Activated CD4-positive, alpha-beta T cell treated with anti-CD3 and anti-CD28 coated beads for 1 hour (primary cell): ENCODE results near the gene PCDHGA7.
A peak's percentile ranks its signal among the peaks of the same experiment; 100 is the strongest.
"Not testable (repeated sequence)": the region's sequence is repeated elsewhere in the genome, so short reads cannot be mapped to it uniquely, and the experiment has no call there.

ENCODE experiments used
- DNase-seq: peaks from one replicate; pipeline ENCODE4 v3.0.0-alpha.2; 2020

PCDHGA7 gene

DNA sequence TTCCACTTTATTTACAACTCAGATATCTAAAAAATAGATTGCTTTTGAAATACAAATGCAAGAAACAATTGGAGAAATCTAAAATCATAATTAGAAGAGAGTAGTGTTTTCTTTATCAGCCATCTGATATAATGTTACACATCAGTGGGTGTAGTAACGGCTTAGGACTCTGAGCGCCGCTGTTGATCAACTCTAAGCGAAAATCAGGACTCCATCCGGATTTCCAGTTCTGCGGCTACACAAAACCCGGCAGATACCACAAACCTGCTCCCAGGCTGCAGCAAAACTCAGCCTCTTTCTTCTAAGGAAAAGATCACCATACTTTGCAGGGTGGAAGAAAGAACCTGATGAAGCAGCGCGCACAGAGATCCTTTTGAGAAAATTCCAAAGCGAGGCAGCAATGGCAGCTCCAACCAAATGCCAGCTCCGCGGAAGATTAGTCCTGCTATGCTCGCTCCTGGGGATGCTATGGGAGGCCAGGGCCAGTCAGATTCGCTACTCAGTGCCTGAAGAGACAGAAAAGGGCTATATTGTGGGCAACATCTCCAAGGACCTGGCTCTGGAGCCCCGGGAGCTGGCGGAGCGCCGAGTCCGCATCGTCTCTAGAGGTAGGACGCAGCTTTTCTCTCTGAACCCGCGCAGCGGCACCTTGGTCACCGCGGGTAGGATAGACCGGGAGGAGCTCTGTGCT is 20.2 kb downstream of the PCDHGA7 start, which contains the start of gene PCDHGA9:
PCDHGA9 (plus strand) TSS at position 226 of the 691 bp plus-strand sequence; CDS start at position 401, 175 bp downstream.
- no peak for DNase-seq

DNA sequence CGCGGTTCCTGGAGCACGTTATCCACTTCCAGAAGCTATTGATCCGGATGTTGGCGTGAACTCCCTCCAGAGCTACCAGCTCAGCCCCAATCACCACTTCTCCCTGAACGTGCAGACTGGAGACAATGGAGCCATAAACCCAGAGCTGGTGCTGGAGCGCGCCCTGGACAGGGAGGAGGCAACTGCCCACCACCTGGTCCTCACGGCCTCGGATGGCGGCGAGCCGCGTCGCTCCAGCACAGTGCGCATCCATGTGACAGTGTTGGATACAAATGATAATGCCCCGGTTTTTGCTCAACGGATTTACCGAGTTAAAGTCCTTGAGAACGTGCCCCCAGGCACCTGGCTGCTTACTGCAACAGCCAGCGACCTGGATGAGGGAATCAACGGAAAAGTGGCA is 20.8 kb downstream of the PCDHGA7 start:
- DNase-seq, result no peak

DNA sequence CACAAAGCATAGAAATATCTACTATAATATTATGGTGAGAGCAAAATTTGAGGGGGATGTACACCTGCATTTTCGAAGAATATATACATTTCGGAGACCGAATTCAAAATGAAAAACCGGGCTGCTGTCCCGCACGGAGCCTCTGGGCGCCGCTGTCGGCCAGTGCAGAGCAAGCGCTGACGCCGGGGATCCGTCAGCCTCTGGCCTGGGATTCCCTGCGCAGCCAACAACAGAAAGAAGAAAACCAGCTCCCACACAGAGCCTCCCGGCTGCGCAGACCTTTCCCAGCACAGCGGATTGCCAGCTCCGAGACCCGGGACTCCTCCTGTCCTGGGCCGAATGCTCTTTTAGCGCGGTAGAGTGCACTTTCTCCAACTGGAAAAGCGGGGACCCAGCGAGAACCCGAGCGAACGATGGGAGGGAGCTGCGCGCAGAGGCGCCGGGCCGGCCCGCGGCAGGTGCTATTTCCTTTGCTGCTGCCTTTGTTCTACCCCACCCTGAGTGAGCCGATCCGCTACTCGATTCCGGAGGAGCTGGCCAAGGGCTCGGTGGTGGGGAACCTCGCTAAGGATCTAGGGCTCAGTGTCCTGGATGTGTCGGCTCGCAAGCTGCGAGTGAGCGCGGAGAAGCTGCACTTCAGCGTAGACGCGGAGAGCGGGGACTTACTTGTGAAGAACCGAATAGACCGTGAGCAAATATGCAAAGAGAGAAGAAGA is 25.4 kb downstream of the PCDHGA7 start, which contains the start of gene PCDHGB6:
PCDHGB6 (plus strand) TSS at position 232 of the 716 bp plus-strand sequence; CDS start at position 414, 182 bp downstream.
- DNase-seq, result not testable (repeated sequence)

DNA sequence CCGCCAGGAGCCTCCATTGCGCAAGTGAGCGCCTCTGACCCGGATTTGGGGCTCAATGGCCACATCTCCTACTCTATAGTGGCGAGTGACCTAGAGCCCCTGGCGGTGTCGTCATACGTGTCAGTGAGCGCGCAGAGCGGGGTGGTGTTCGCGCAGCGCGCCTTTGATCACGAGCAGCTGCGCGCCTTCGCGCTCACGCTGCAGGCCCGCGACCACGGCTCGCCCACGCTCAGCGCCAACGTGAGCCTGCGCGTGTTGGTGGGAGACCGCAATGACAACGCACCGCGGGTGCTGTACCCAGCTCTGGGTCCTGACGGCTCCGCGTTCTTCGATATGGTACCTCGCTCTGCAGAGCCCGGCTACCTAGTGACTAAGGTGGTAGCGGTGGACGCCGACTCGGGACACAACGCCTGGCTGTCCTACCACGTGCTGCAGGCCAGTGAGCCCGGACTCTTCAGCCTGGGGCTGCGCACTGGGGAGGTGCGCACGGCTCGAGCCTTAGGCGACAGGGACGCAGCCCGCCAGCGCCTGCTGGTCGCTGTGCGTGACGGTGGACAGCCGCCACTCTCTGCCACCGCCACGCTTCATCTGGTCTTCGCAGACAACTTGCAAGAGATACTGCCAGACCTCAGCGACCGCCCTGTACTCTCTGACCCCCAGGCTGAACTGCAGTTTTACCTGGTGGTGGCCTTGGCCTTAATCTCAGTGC is 27.2 kb downstream of the PCDHGA7 start:
- DNase-seq, result no peak

DNA sequence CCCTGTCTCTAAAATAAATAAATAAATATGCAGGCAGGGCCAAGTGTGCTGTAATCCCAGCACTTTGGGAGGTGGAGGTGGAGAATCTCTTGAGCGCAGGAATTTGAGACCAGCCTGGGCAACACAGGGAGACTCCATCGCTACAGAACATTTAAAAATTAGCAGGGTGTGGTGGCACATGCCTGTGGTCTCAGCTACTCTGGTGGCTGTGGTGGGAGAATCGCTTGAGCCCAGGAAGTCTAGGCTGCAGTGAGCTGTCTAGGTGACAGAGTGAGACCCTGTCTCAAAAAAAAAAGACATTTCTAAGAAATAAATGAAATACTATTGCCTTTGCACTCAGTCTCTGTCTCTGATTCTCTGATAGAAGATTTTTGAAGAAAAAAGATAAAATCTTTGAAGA is 29.0 kb downstream of the PCDHGA7 start:
- no peak for DNase-seq

DNA sequence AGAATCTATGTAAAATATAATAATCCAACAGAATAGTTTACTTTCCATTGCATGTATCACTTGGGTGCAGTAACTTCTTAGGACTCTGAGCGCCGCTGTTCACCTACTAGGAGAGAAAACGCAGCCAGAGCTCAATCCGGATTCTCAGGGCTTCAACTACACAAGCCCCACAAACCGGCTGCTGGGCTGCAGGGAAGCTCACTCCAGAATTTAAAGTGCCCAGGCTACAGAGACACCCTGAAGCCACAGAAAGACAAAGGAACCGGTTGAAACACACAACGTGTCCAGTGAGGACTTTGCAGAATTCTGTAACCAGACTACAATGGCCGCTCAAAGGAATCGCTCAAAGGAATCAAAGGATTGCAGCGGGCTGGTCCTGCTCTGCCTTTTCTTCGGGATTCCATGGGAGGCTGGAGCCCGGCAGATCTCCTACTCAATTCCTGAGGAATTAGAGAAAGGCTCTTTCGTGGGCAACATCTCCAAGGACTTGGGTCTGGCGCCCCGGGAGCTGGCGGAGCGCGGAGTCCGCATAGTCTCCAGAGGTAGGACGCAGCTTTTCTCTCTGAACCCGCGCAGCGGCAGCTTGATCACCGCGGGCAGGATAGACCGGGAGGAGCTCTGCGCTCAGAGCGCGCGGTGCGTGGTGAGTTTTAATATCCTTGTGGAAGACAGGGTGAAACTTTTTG is 30.5 kb downstream of the PCDHGA7 start, which contains the start of gene PCDHGA10:
PCDHGA10 (plus strand) TSS at position 134 of the 686 bp plus-strand sequence; CDS start at position 323, 189 bp downstream.
- peak; percentile 38 for DNase-seq

DNA sequence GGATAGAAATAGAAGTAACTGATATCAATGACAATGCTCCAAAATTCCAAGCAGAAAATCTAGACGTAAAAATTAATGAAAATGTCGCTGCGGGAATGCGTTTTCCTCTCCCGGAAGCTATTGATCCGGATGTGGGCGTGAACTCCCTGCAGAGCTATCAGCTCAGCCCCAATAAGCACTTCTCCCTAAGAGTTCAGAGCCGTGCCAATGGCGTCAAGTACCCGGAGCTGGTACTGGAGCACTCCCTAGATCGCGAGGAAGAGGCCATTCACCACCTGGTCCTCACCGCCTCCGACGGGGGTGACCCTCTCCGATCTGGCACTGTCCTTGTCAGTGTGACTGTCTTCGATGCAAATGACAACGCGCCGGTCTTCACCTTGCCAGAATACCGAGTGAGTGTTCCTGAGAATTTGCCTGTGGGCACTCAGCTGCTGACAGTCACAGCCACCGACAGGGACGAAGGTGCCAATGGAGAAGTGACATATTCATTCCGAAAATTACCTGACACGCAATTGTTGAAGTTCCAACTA is 31.1 kb downstream of the PCDHGA7 start:
- no peak for DNase-seq

DNA sequence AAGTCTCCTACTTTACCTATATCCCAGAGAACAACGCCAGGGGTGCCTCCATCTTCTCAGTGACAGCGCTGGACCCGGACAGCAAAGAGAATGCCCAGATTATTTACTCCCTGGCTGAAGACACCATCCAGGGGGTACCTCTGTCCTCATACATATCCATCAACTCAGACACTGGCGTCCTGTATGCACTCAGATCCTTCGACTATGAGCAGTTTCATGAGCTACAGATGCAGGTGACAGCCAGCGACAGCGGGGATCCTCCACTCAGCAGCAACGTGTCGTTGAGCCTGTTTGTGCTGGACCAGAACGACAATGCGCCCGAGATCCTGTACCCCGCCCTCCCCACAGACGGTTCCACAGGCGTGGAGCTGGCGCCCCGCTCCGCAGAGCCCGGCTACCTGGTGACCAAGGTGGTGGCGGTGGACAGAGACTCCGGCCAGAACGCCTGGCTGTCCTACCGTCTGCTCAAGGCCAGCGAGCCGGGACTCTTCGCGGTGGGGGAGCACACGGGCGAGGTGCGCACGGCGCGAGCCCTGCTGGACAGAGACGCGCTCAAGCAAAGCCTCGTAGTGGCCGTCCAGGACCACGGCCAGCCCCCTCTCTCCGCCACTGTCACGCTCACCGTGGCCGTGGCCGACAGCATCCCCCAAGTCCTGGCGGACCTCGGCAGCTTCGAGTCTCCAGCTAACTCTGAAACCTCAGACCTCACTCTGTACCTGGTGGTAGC is 32.2 kb downstream of the PCDHGA7 start:
- DNase-seq, result not testable (repeated sequence)

DNA sequence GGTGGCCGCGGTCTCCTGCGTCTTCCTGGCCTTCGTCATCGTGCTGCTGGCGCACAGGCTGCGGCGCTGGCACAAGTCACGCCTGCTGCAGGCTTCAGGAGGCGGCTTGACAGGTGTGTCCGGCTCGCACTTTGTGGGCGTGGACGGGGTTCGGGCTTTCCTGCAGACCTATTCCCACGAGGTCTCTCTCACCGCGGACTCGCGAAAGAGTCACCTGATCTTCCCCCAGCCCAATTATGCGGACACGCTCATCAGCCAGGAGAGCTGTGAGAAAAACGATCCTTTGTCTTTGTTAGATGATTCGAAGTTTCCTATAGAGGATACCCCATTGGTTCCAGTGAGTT is 32.7 kb downstream of the PCDHGA7 start:
- DNase-seq, result not testable (repeated sequence)

DNA sequence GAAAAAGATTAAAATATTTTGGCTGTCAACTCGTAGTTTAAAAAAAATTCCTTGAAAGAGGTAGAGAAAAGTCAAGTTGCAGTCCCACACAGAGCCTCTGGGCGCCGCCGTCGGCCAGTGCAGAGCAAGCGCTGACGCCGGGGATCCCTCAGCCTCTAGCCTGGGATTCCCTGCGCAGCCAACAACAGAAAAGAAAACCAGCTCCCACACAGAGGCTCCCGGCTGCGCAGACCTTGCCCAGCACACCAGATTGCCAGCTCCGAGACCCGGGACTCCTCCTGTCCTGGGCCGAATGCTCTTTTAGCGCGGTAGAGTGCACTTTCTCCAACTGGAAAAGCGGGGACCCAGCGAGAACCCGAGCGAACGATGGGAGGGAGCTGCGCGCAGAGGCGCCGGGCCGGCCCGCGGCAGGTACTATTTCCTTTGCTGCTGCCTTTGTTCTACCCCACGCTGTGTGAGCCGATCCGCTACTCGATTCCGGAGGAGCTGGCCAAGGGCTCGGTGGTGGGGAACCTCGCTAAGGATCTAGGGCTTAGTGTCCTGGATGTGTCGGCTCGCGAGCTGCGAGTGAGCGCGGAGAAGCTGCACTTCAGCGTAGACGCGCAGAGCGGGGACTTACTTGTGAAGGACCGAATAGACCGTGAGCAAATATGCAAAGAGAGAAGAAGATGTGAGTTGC is 35.1 kb downstream of the PCDHGA7 start, which contains the start of gene PCDHGB7:
PCDHGB7 (plus strand) TSS at position 184 of the 679 bp plus-strand sequence; CDS start at position 367, 183 bp downstream.
- DNase-seq, result not testable (repeated sequence)

DNA sequence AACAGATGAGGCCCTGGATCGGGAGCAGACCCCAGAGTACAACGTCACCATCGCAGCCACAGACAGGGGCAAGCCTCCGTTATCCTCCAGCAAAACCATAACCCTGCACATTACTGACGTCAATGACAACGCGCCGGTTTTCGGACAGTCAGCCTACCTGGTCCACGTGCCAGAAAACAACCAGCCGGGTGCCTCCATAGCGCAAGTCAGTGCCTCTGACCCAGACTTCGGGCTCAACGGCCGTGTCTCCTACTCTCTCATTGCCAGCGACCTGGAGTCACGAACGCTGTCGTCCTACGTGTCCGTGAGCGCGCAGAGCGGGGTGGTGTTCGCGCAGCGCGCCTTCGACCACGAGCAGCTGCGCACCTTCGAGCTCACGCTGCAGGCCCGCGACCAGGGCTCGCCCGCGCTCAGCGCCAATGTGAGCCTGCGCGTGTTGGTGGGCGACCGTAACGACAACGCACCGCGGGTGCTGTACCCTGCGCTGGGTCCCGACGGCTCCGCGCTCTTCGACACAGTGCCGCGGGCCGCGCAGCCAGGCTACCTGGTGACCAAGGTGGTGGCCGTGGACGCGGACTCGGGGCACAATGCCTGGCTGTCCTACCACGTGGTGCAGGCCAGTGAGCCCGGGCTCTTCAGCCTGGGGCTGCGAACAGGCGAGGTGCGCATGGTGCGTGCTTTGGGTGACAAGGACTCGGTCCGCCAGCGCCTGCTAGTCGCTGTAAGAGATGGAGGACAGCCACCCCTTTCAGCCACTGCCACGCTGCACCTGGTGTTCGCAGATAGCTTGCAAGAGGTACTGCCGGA is 36.7 kb downstream of the PCDHGA7 start:
- DNase-seq, result no peak

DNA sequence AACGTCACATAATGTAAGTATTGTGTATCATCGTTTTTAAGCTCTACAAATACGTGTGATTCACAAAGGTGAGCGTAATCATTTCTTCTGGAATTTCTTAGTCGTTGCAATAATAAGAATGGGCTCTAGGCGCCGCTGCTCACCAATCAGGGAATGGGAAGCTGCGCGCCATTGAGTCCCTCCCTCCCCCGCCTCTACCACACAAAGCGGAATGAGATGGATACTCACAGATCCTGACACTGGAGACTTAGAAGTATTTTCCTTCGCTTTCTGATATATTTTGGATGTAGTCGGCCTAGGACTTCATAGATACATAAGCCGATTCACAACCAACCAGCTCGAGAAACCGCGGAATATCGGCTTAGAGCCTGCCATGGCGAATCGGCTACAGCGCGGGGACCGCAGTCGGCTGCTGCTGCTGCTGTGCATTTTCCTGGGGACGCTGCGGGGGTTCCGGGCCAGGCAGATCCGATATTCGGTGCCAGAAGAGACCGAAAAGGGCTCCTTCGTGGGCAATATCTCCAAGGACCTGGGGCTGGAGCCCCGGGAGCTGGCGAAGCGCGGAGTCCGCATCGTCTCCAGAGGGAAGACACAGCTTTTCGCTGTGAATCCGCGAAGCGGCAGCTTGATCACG is 38.4 kb downstream of the PCDHGA7 start, which contains the start of gene PCDHGA11:
PCDHGA11 (plus strand) TSS at position 197 of the 634 bp plus-strand sequence; CDS start at position 374, 177 bp downstream.
- no peak for DNase-seq

DNA sequence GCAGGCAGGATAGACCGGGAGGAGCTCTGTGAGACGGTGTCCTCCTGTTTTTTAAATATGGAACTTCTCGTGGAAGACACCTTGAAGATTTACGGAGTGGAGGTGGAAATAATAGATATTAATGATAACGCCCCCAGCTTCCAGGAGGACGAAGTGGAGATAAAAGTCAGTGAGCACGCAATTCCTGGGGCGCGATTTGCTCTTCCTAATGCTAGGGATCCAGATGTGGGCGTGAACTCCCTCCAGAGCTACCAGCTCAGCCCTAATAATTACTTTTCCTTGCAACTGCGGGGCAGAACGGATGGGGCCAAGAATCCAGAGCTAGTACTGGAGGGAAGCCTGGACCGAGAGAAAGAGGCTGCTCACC is 38.9 kb downstream of the PCDHGA7 start:
- DNase-seq, result no peak

DNA sequence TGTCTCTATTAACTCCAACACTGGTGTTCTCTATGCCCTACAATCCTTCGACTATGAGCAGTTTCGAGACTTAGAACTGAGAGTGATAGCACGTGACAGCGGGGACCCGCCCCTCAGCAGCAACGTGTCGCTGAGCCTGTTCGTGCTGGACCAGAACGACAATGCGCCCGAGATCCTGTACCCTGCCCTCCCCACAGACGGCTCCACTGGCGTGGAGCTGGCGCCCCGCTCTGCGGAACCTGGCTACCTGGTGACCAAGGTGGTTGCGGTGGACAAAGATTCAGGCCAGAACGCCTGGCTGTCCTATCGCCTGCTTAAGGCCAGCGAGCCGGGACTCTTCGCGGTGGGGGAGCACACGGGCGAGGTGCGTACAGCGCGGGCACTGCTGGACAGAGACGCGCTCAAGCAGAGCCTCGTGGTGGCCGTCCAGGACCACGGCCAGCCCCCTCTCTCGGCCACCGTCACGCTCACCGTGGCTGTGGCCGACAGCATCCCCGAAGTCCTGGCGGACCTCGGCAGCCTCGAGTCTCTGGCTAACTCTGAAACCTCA is 40.3 kb downstream of the PCDHGA7 start:
- DNase-seq, result no peak

DNA sequence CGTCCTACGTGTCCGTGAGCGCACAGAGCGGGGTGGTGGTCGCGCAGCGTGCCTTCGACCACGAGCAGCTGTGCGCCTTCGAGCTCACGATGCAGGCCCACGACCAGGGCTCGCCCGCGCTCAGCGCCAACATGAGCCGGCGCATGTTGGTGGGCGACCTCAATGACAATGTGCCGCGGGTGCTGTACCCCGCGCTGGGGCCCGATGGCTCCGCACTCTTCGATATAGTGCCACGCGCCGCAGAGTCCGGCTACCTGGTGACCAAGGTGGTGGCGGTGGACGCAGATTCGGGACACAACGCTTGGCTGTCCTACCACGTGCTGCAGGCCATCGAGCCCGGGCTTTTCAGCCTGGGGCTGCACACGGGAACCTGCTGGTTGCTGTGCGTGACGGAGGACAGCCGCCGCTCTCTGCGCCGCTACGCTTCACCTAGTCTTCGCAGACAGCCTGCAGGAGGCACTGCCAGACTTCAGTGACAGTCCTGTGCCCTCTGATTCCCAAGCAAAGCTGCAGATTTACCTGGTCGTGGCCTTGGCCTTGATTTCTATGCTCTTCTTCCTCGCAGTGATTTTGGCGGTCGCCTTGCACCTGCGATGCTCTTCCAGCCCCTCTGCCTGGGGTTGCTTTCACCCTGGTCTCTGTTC is 45.4 kb downstream of the PCDHGA7 start:
- DNase-seq, result no peak

DNA sequence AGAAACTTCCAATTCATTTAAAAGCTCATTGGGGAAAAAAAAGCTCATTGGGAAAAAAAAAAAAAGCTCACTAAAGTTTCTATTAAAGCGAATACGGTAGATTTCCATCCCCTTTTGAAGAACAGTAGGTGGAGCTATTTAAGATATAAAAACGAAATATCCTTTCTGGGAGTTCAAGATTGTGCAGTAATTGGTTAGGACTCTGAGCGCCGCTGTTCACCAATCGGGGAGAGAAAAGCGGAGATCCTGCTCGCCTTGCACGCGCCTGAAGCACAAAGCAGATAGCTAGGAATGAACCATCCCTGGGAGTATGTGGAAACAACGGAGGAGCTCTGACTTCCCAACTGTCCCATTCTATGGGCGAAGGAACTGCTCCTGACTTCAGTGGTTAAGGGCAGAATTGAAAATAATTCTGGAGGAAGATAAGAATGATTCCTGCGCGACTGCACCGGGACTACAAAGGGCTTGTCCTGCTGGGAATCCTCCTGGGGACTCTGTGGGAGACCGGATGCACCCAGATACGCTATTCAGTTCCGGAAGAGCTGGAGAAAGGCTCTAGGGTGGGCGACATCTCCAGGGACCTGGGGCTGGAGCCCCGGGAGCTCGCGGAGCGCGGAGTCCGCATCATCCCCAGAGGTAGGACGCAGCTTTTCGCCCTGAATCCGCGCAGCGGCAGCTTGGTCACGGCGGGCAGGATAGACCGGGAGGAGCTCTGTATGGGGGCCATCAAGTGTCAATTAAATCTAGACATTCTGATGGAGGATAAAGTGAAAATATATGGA is 48.0 kb downstream of the PCDHGA7 start, which contains the start of gene PCDHGA12:
PCDHGA12 (plus strand) TSS at position 176 of the 782 bp plus-strand sequence; CDS start at position 429, 253 bp downstream.
- no peak for DNase-seq

DNA sequence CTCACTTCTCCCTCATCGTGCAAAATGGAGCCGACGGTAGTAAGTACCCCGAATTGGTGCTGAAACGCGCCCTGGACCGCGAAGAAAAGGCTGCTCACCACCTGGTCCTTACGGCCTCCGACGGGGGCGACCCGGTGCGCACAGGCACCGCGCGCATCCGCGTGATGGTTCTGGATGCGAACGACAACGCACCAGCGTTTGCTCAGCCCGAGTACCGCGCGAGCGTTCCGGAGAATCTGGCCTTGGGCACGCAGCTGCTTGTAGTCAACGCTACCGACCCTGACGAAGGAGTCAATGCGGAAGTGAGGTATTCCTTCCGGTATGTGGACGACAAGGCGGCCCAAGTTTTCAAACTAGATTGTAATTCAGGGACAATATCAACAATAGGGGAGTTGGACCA is 48.7 kb downstream of the PCDHGA7 start:
- DNase-seq, result no peak

DNA sequence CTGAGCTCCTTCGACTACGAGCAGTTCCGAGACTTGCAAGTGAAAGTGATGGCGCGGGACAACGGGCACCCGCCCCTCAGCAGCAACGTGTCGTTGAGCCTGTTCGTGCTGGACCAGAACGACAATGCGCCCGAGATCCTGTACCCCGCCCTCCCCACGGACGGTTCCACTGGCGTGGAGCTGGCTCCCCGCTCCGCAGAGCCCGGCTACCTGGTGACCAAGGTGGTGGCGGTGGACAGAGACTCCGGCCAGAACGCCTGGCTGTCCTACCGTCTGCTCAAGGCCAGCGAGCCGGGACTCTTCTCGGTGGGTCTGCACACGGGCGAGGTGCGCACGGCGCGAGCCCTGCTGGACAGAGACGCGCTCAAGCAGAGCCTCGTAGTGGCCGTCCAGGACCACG is 49.8 kb downstream of the PCDHGA7 start:
- not testable (repeated sequence) for DNase-seq
